ENCODE data around the gene NLRP6.
"Not testable (repeated sequence)": the region's sequence is repeated elsewhere in the genome, so short reads cannot be mapped to it uniquely, and the experiment has no call there.

The NLRP6 gene

DNA sequence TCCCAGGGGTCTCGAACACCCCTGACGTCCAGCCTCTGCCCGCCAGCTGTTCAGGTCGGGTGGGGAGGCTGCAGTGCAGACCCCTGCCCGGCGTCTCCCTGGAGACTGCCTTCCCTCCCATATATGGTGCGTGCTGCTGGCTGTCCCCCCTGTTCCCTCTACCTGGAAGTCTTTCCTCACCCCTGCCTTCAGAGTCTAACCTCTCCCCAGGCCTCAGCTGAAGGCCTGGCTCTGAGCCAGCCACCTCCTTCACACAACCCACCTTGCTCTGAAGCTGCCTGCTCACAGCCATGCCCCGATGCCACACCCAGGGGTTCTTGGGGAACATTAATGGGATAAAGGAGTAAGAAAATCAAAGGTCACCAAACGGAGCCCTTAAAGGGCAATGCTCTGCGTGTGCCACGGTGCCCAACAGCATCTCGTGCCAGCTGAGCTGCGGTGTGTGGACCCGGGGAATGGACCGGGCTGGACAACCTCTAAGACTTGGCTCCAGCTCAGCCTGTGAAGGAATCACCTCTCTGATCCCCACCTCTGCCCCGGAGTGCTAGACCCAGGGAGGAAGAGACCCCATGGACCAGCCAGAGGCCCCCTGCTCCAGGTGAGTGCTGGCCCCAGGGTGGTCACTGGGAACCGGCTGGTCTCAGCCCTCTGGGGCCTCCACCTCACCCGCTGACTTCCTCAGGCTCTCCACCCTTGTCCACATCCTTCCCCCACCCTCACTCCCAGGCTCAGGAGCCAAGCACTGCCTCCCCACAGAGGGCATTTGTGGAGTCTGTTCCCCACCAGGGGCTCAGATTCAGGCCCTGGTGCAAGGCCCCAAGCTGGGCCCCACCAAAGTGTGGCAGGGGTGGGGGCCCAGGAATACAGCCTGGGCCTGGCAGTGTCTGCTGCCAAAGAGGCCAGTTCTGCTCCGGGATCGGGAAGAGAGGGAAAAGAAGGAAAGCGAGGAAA is at the start of gene NLRP6:
TSS of gene NLRP6 (plus strand) at position 407 of the 951 bp plus-strand sequence. CDS start at position 570, 163 bp downstream.
- no peak for DNase-seq

DNA sequence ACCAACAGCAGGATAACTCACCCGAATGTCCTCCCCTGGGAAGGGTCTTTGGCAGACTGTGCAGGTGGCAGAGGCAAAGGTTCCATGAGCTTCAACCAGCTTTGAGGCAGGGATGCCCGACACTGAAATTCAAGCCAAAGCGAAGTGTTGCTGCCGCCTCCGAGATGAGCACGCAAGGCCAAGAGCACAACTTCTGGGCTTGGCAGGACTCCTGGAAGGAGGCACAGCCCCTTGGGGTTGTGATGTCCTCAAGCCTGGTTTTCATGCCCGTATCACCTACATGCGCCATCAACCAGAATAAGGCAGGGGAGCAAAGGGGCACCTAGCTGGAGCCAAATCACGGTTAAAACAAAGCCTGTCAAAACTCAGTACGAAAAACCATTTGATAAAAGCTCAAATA is 47.8 kb upstream of the NLRP6 start:
- DNase-seq, result no peak

- DNase-seq, result no peak
Measured at GRCh38 chr11:232783-233565, 45.2 kb upstream of the NLRP6 start.

- no peak for DNase-seq
Measured at GRCh38 chr11:235180-235579, 43.0 kb upstream of the NLRP6 start.

GRCh38 chr11:235609-235996 is 42.6 kb upstream of the NLRP6 start:
- no peak for DNase-seq

DNA sequence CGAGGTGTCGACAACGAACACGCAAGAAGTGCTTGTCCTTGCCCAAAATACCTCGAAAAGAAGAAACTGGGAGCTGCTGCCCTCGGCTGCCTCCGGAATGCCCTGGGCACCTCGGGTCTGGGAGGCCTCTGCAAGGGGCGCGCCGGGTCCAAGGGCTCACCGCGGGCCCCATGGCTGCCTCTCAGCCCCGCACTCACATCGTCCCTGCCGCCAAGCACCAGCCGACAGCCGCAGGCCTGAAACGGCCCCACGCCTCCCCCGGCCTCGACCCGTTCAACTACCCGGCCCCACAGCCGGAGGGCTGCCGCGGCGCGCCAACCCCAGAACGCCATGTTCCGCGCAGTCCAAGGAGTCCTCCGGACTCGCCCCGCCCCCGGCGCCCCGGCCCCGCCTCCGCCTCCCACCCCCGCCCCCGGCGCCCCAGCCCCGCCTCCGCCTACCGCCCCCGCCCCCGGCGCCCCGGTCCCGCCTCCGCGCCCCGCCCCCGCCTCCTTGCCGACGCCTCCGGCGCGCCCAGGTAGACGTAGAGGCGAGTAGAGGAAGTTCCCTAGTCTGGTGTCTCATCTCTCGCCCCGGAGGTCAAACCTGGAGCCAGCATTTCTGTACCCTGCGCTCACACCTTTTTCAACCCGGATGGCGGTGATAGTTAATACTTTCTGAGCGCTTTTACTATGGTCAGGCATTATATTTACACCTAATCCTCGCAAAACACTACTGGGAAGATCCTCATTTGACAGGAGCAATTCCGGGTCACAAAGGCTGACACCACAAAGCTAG is 42.0 kb upstream of the NLRP6 start, which contains the start of gene SIRT3:
TSS of gene SIRT3 (minus strand) at position 346 of the 777 bp plus-strand sequence. CDS start at position 332, 14 bp downstream.
- DNase-seq, result peak; percentile 73

DNA sequence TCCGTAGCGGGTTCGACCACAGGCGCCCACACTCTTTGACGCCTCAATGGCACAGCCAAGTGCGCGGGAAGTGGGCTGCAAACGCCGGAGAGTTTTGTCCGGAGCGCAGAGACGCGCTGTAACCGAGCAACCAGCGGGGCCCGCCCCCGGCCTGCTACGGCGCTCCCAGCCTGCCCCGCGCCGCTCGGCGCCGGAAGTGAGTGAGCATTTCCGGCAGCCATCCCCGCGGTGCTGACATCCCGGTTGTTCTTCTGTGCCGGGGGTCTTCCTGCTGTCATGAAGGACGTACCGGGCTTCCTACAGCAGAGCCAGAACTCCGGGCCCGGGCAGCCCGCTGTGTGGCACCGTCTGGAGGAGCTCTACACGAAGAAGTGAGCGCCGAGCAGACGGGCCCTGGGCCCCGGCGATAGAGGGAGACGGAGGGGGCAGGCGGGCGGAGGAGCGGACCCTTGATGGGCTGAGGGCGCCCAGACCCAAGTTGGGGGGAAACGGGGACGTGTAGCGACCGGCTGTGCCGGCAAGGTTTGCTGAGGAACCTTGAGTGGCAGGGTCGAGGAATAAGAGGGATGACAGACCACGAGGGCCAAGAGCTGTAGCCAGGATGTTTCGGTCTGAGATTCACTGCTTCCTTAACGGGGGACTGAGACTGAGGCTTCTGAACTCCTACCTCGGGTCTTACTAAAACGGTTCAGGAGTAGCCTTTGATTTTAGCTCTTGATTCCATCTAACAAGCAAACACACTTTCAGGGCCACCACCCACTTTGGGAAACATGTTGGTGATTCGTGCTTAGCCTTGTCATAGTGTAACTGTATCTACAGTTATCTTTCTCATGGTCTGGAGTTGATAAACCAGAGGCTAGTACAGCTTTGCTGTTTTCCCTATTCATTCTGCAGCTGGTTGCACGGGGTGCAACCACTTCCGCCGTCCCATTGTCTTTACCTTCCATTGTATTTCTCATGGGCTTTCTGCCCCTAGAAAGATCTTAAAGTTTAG is 41.1 kb upstream of the NLRP6 start, which contains the start of gene PSMD13:
TSS of gene PSMD13 (plus strand) at position 203 of the 994 bp plus-strand sequence. CDS start at position 277, 74 bp downstream.
- peak; percentile 73 for DNase-seq

- DNase-seq, result not testable (repeated sequence)
Measured at GRCh38 chr11:238346-238745, 39.9 kb upstream of the NLRP6 start.

GRCh38 chr11:240315-240714 is 37.9 kb upstream of the NLRP6 start:
- no peak for DNase-seq

- DNase-seq, result no peak
Measured at GRCh38 chr11:241634-242033, 36.6 kb upstream of the NLRP6 start.

DNA sequence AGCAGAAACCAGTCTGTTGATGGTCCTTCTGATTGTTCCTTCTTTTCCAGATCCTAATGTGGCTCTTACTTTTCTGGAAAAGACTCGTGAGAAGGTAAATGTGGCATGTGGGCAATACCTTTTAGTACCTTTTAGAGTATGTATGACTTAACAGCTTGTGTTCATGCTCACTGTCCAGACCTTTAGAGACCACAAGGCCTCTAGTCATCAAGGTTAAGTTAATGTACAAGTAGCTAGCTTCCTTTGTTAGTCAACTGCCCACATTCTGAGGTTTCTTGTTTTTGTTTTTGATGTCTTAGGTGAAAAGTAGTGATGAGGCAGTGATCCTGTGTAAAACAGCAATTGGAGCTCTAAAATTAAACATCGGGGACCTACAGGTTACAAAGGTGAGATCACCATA is 33.8 kb upstream of the NLRP6 start:
- no peak for DNase-seq

- DNase-seq, result no peak
Measured at GRCh38 chr11:249062-249461, 29.1 kb upstream of the NLRP6 start.

GRCh38 chr11:250274-250673 is 27.9 kb upstream of the NLRP6 start:
- no peak for DNase-seq

- DNase-seq, result no peak
Measured at GRCh38 chr11:250740-251299, 27.4 kb upstream of the NLRP6 start.

DNA sequence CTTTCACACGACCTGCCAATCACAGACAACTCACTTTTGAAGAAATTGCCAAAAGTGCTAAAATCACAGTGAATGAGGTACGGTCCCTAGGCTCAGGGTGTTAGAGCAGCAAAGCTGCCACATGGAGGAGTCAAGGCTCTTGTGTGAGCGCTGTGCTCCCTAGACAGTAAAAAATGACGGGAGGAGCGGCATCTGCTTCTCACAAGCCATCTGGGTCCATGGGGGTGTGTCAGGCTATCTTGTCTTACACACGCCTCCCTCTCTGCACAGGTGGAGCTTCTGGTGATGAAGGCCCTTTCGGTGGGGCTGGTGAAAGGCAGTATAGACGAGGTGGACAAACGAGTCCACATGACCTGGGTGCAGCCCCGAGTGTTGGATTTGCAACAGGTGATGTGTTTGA is 26.7 kb upstream of the NLRP6 start:
- no peak for DNase-seq

DNA sequence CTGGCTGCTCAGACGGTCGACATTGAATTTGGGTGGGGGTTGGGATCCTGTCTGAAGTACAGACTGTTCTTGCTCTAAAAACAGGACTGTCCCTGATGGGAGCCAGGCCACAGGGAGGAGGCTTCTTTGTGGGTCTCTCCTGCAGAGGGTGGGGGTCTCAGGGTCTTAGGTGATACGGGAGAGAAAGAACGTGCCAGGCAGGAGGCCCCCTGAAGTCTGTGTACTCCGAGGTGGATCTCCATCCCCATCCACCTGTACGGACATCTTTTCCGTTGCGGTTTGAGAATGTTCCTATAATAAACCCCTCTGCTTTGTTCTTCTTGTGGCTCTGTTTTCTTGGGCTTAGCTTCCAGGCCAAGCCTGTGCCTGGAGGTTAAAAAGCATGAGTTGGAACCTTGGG is 25.5 kb upstream of the NLRP6 start:
- no peak for DNase-seq

- DNase-seq, result no peak
Measured at GRCh38 chr11:253160-253885, 24.9 kb upstream of the NLRP6 start.

DNA sequence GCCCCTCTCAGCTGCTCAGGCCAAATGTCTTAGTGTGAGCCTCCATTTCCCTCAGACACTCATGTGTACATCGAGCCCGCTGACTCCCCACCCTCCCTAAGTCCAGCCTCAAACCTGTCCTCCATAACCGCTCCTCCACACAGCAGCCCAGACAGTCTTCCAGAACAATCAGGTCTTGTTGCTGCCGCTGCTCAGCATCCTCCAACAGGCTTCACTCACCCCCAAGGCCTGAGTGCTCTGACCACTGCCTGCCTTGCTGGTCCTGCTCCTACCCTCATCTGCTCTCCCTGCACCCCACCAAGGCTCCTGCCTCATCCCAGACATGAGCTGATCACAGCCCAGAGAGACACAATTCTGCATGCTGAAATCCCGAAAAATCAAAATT is 24.3 kb upstream of the NLRP6 start:
- no peak for DNase-seq

- no peak for DNase-seq
Measured at GRCh38 chr11:255176-255575, 23.0 kb upstream of the NLRP6 start.

DNA sequence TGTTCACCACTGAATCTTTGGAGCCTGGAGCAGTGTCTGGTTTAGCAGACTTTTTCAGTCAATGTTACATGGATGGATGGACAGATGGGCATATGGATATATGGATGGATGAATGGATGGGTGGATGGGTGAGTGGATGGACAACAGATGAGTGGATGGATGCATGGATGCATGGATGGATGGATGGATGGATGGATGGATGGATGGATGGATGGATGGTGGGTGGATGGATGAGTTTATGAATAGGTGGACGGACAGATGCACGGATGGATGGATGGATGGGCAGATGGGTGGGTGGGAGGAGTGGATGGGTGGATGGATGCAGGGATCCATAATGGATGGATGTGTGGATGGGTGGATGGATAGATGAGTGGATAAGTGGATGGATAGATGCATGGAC is 22.4 kb upstream of the NLRP6 start:
- no peak for DNase-seq
